VCaP (cell line): Measurements from ENCODE around the gene RCOR3.

Source experiments
- H3K27ac ChIP-seq: fragments of 450-650 bp; 2 replicates; pipeline ENCODE4 v1.5.1; 2017
- TF ChIP-seq, protein P1 (sequence below): fragments of 450-650 bp; conservative IDR thresholded peaks from 2 replicates; pipeline ENCODE4 v1.5.1; 2017; ENCODE audit warnings: mild to moderate bottlenecking, moderate library complexity

Gene RCOR3

DNA sequence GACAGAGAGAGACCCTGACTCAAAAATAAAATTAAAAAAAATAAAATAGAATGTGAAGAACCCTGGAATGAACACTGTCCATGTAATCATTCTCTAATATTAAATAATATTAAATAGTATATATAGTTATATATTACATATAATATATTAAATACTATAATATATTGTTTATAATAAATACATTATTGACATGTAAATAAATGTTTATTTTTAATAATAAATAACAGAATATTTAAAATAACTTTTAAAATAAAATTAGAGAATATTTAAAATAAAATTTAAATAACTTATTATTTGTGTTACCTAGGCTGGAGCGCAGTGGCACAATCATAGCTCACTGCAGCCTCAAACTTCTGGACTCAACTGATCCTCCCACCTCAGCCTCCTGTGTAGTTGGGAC is 99.5 kb downstream of the RCOR3 start:
- TF ChIP-seq, protein P1, sequence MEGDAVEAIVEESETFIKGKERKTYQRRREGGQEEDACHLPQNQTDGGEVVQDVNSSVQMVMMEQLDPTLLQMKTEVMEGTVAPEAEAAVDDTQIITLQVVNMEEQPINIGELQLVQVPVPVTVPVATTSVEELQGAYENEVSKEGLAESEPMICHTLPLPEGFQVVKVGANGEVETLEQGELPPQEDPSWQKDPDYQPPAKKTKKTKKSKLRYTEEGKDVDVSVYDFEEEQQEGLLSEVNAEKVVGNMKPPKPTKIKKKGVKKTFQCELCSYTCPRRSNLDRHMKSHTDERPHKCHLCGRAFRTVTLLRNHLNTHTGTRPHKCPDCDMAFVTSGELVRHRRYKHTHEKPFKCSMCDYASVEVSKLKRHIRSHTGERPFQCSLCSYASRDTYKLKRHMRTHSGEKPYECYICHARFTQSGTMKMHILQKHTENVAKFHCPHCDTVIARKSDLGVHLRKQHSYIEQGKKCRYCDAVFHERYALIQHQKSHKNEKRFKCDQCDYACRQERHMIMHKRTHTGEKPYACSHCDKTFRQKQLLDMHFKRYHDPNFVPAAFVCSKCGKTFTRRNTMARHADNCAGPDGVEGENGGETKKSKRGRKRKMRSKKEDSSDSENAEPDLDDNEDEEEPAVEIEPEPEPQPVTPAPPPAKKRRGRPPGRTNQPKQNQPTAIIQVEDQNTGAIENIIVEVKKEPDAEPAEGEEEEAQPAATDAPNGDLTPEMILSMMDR: no peak
- no peak overlapping the region for H3K27ac ChIP-seq

DNA sequence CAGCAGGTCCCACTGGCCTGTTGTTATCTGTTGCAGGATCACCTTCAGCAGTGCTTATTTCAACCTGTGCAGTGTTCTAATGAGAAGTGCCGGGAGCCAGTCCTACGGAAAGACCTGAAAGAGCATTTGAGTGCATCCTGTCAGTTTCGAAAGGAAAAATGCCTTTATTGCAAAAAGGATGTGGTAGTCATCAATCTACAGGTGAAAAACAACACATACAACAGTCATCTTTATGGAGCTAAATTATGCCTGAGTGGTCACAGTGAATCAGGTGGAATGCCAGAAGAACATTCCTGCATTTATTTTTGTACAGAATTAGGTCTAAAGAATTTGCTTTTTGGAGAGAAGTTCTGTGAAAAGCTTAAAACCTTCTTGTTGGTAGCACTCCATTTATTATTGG is 100.7 kb downstream of the RCOR3 start:
- TF ChIP-seq, protein P1: no peak
- no peak overlapping the region for H3K27ac ChIP-seq

DNA sequence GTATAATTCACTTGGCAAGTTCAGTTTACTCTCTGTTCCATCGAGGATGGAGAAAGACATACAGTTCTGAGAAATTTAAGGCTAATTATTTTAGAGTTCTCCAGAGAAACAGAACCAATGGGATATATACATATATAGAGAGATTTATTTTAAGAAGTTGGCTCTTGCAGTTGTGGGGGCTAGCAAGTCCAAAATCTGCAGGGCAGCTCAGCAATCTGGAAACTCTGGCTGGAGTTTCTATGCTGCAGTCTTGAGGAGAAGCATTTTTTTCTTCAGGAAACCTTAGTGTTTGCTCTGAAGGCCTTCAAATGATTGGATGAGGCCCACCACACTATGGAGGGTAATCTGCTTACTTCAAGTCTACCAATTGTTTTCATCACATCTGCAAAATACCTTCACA is 102.0 kb downstream of the RCOR3 start:
- TF ChIP-seq, protein P1: no peak
- no peak overlapping the region for H3K27ac ChIP-seq
